AML-193 (cell line): ENCODE results near the gene VAMP2.

Experiments used
- DNase-seq, 2 experiments: peaks; one replicate each; lab custom pipeline; 2025; lab: John Stamatoyannopoulos, UW

Gene VAMP2

DNA sequence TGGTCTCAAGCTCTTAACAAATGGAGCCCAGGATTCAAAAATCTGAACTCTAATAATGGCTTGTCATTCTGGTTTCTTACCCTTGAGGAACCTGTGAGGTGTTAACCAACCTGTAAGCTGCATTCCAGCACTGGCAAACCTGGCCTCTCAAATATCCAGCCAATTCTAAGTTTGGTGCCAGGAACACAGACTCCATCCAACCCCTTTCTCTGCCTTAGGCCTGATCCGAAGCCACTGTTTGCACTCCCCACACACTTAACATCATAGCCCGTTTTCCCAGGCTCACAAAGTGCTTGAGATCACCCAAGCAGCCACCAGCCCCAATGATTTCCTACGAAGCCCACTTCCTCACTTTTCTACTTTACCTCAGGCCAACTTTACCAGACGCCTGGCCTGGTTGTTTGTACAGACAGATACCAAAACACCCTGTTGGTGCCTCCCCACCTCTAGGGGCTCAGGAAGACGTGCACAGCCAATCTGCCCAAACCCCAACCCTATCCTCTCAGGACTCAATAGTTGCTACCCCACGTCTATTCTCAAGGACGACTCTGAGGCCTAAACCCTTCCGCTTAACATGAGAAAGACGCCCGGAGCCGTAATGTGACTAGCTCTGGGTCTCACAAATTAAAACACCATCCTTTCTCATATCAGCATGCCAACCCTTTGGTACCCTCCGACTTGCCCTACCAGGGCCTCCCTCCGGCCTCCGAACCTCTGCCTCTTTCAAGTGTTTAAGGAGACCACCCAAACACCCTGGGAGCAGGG, 7.3 kb downstream of the VAMP2 start:
- no peak for DNase-seq

DNA sequence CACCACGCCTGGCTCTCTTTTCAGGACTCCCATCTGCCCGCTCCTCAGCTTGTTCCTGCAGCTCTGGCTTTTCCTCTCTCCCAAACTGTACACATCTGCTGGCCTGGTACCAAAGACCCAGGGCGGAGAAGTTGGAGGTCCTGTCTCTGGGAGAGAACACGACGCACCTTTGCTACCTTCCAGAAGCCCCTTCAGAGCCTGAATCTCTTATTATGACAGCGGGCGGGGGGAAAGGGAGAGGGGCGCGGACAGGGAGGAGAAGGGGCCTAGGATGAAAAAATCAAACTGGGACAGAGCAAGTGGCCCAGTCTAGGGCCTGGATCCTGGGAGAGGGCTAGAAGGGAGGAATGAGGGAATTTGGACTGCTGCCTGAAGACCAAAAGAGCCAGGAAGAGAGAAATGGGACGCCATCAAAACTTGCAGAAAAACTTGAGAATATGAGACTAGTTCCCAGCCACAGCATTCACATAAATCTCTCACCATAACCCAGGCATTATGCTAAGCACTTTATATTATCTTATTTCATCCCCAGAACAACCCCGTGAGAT, 8.1 kb downstream of the VAMP2 start:
- no peak for DNase-seq

DNA sequence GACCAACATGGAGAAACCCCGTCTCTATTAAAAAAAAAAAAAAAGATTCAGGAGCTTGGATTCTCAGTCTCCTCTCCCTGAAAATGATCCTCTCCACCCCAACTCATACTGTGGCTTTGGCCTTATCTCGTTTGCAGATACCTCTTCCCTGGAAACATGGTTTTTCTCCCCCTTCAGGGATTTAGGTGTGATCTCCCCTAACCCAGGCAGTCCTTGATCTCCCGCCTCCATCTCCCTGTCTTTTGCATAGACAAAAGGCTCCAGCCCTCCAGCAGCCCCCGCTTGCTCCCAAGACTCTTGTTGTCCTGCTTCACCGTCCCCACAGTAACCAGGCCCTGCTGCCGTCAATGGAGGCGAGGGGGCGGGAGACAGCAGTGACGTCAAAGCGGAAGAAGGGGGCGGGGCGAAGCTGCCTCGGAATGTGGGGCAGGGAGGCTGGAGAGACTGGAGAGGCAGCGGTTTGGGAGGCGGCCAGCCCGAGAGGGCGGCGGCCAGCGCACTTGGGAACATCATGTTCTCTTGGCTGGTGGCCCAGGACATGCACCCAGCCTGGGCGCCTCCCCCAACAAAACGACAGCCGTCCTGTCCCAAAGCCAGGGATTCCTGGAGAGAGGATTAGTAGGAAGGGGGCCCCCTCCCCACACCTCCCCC, 8.7 kb downstream of the VAMP2 start:
- peak; percentile 53 to 58 for DNase-seq

DNA sequence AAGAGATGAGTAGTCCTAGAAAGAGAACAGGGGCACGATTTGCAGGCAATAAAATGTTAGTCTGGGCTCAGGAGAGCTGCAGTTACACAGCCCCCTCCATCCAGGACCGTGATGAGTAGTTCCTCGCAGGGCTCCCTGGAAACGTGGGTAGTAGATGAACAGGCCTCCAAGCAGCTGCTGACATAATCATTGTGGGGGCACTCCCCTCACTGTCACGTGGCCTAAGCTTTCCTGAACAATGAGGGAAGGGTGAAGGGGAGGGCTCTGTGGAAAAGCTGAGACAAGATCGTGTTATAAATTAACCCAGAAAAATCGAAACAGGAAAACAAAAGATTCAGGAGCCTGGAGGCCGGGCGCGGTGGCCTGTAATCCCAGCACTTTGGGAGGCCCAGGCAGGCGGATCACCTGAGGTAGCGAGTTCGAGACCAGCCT, 9.2 kb downstream of the VAMP2 start:
- DNase-seq = no peak

DNA sequence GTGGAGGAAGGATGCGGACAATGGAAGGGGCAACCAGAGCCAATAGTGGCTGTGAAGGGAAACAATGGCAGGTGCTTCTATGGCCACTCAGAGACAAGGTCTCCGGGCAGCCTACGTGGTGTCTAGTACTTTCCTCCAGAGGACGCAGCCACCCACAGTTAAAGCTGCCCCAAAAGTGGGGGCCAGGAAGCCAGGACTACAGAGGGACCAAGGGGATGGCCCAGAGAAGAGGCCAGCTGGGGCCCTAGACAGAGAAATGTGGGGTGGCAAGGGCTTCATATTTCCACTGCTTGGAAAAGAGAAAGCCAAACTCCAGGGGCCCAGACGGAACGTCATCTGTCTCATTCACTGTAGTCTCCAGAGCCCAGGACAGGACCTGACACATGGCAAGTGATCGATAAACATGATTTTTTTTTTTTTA, 9.7 kb downstream of the VAMP2 start:
- no peak for DNase-seq

DNA sequence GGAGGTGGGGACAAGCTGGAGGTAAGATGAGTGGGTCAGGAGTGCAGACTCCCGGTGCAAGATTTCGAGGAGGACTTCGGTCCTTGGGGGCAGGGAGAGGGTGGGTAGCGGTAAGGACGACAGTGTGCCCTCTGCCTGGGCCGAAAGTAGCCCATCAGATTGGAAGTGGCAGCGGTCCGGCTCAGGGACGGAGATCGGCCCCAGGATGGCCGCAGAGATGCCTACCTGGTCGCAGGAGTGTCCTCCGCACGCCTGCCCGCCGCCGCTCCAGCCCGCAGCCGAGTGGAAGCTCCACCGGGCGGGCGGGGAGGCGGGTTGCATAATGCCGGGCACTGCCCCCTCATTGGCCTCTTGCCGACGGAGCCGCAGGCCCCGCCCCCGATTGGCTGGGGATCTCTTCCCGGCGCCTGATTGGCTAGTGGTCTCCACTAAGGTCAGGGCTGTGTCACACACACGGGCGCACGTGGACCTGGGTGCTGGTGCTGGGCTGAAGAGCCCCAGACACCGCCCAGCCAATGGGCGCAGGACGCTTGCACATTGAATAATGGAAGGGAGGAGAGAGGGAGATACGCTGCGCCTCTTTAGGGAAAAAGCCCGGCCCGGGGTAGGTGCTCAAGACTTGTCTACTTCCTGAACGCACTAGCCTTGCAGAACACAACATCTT, 10.5 kb downstream of the VAMP2 start, which contains the start of gene PER1:
Gene PER1 (minus strand): TSS at position 293 of the 664 bp plus-strand sequence. CDS start 1,698 bp downstream, outside the sequence.
- DNase-seq = peak; percentile 34 to 45

DNA sequence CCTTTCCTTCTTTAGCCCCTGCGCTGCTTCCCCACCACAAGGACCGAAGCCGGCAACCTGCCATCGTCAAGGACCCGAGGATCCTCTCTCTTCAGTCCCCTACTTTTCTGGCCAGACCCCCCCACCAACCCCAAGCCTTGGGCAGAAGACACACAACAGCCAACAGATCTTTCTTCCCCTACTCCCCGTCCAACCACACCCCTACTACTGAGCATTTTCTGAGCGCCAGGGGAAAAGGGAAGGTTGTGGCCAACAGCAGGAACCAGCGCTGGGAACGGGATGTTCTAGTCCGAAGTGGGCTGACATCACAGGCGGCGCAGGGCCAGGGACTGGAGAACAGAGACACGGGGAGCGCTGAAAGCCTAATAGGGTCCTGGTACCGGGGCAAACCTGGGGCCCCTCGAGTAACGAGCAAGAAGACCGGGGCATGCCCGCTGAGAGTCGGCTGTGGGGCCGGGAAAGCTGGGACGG, 11.1 kb downstream of the VAMP2 start:
- DNase-seq = peak in 1 of 2 experiments; percentile 5

DNA sequence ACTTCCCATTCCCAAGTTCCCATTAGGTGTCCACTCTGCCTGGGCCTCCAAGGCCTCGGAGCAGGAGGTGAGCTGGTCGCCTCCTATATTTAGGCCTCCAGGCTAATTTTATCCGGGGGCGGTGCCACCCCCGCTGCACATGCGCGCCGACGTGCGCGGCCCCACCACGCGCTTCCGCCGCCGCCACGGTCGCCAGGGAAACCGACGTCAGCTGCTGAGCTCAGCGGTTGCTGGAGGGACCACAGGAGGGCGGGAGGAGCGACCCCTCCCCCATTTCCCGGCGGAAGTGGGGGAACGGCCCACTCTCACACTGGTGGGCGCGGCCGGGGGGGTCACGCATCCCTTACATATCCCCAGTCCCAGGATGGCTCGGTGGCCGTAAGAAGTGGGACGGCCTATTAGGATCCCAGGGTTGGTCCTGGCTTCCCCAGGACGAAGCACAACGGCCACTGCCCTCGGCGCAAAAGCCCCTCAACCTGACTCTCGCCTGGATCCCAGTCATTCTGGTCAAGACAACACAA, 11.6 kb downstream of the VAMP2 start:
- peak; percentile 11 to 18 for DNase-seq

DNA sequence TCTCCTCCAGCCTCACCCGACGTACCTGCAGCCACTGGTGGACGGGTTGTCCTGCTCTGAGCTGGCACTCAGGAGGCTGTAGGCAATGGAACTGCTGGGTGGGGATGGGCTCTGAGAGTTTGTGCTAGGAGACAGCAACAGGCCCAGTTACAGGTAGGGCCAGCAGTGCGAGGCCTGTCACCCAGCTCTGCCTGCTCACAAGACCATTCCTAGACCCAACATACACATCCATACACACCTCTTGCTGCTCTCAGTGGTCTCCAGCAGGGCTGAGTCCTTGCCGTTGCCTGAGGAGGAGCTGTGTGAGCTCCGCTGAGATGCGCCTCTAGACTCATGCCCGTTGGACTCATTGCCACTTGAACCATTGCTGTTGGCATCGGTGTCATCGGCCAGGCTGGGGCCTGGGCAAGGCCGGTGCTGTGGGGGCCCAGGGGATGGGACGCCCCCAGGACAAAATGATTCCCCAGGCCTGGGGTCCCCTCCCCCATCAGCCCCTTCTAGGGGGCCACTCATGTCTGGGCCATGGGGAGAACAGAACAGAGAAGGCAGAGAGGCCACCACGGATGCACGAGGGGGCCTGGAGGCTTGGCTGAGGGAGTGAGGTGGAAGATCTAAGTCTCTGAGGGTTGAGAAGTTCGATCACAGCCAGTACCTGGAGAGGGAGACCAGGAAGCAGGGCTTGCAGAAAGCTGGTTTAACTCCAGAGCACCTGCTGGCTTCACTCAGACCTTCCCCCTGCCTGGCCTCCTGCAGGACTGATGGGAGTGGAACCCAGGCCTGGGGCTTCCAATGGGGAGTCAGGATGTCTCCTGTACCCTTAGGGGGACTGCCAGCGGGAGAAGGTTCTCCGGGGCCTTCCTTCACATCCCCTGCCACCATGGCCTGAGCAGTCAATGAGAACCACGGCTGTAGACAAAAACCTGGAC, 12.3 kb downstream of the VAMP2 start:
- no peak for DNase-seq

DNA sequence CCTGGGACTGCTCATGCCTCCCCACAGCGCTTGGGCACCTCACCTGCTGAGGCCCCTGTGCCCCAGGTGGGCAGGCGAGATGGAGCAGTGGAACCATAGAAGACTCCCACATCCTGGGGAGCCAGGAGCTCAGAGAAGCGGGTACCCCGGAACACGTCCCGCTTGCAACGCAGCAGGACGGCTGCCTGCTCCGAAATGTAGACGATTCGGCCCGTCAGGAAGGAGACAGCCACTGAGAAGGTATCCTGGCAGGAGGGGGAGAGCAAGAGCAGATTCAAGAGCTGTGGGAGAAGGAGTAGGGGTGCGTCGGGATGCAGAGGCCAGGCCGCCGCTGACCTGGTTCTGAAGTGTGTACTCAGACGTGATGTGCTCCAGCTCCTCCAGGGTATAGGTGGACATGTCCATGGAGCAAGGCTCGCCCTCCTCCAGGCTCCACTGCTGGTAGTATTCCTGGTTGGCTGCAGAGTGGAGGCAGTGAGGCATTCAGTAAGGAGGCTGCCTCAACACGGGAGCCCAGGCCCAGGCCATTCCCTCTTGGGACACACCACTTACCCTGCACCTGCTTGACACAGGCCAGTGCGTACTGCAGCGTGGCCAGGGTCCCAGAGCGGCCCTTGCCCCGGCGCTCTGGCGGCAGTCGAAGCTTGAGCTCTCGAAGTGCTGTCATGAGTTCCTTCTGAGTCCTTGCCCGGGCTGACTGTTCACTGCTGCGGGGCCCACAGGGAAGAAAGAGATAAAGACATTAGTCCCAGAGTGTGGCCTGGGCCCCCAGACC, 13.1 kb downstream of the VAMP2 start:
- DNase-seq = no peak

DNA sequence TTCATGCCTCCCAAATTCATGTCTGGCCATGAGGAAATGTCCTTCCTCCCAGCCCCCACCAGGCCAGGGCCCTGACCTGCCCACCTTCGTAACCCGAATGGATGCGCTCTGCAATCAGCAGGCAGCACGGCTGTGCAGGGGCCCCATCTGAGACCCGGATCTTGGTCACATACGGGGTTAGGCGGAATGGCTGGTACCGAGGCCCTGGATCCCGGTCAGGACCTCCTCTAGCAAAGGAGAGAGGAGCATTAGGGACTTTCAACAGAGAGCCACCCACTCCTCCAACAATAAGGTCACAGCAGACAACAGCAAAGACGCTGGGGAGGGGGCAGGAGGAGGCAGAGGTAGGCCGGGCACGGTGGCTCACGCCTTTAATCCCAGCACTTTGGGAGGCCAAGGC, 14.2 kb downstream of the VAMP2 start:
- DNase-seq = no peak

DNA sequence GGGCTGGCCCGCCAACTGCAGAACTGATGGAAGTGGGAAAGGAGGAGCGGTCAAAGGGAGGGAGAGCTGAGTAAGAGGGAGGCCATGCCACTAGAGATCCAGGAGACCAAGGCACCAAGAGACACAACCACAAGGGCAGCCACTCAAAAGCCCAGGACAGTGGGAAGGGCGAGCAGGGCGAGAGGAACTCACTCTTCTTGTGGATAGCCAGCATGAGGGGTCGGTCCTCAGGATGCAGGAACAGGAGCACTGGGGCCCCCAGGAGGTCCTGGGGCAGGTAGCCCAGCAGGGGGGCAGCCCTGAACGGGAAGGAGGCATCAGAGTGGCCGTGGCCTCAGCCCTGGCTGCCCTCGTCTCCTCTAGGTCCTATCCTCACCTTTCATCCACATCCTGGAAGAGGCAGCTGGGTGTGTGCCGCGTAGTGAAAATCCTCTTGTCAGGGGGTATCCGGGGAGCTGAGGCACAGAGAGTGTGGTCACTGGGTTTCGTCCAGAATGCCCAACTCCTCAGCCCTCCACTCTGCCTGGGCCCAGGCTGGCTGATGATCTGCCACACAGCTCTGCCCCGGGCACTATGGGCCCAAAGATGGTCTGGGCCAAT, 14.8 kb downstream of the VAMP2 start:
- no peak for DNase-seq

DNA sequence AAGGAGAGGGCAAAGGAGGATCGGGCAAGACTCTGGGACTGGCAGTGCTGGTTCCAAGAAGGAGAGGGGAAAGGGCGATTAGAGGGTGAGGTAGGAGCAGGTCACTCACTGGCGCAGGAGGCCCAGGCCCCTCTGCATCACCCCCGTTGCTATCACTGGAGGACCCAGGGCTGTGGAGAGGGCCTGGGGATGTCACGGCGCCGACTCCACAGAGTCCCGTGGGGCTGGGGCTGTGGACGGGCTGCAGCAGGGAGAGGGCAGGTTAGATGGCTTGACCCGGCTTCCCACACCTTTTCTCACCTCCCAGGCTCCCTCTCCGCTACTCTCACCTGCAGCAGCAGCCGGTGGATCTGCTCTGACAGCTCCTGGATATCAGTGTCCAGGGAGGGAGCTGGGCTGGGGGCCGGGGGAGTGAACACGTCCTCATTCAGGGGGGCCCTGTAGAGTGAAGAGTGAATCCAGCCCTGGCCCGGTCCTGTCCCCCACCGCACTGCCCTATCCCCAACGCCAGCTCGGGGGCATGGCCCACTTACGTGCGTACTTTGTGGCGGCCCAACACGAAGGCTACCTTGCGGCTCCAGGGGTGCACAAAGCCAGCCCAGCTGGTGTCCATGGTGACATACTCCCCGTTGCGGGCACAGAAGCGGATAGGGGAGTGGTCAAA, 15.5 kb downstream of the VAMP2 start:
- no peak for DNase-seq

DNA sequence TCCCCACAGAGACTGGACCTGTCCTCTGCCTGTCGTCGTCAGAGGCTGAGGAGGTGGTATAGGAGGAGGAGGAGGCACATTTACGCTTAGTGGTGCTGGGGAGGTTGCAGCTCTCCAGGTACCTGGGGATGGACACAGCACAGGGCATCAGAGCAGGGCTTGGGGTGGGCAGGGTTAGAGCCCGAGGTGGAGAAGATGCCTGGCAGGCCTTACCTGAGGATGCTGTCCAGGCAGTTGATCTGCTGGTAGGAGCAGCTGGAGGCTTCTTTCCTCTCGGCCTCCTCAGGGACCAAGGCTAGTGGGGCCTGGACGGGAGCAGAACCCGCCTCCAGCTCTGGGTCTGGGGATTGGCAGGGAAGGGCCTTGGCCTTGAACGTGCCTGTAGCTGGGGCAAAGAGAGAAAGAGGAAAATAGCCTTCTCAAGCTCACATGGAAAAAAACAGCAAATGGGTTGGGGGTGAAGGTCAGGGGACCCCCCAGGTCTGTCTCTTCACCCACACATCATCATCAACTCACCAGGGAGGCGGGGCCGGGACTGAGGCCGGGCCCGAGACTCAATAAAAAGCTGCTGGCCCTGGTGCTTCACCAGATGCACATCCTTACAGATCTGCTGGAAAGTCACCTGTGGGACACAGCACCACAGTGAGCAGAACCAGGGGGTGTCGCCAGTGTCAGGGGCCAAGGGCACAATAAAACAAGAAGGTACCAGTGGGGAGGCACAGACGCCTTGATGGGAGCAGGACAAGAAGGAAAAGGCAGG, 16.2 kb downstream of the VAMP2 start:
- no peak for DNase-seq

DNA sequence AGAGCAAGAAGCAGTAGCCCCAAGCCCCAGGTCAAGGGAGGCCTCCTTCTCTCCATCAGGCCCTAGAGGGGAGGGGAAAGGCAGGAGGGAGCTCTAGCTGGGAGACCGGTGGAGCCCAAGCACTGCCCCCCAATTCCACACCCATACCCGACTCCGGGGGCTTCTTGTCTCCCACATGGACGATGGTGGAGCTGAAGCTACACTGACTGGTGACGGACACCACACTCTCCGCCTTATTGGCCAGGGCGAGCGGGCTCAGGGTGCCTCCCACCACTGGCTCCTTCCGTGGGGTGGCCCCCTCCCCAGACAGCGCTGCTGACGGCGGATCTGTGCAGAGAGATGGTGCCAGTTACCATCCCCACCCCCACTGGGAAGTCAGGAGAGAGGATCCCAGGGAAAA, 16.9 kb downstream of the VAMP2 start:
- no peak for DNase-seq

DNA sequence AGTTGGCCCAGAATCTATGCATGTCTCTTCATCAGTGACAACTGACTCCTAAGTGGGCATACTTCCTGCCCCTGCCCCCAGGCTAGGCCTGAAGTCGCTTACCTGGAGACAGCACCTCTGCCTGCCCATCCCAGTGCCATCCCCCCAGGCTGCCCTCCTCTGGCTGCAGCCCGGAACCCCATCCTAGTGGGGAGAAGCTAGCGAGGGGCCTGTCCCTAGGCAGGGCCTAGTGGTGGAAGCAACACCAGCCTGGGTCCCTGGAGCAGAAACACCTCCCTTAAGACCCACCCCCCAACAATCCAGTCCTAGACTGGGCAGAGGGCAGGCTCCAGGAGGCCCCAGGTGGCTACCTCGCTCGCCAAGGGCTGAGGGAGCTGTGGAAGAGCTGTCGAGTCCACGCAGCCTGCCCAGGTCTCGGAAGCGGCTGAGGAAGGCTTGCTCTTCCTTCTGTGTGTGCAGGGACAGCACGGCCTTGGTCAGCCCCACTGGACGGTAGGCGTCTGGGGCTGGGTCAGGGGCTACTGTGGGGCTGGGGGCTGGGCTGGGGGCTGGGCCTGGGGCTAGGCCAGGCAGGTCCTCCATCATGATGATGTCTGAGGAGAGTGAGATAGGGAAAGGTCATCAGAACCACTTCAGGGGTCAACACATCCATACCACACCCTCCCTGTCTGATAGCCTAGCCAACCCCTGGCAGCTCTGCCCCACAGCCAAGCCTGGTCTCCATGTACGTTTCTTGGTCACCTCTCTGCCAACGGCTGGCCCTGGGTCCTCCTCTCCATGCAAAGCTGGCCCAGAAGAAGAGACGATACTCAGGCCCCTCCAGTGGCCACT, 18.1 kb downstream of the VAMP2 start:
- no peak for DNase-seq

DNA sequence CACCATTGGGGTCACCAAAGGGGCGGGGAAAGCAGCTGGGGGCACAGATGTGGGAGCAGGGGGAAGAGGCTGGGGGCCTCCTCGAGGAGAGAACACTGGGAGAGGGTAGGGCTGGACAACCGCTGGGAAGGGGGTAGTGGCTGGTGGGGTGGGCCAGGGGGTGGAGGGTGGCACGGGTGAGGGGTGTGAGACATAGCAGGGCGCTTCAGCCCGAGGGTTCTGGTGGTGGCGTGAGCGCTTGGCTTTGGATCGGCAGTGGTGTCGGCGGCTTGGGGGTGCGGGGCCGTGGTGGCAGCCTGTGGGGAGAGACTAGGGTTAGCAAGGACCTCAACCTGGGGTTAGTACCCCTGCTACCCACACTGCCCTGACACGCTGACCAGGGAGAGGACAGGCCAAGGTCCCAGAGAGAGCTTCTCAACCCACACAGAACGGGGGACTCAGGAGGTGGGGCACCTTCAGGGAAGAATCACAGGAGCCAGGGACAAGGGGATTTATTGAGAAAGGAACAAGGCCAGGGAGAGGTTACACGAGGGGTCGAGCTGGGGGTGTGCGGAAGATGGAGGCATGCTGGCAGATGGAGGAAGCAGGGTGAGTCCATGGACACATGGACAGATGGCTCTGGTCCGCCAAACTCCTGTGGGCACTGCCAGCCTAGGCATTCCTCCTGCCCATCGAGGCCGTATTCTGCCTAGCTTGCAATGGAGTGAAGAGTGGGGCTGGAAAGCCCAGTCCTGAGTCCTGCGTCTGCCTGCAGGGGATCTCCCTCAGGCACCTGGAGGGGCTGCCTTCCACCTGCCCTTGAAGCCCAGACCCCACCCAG, 19.0 kb downstream of the VAMP2 start:
- no peak for DNase-seq
